Heart right ventricle (tissue), 16 donors: ENCODE measurements around the gene PEX16. TPM values are rescaled to one million over a fixed set of nuclear protein-coding genes. Genes with fewer than 3 reads are reported as not detected.

ENCODE experiments used
- ATAC-seq, 8 donors: fragments of 200-7000 bp; cut with Tn5 transposase; one replicate each; pipeline ENCODE4 v1.9.1; 2020; ENCODE audit warnings: mild to moderate bottlenecking in 8 of 8, moderate library complexity in 8 of 8, moderate number of reproducible peaks in 1 of 8
- DNase-seq, 2 donors: peaks; one replicate each; pipeline ENCODE4 v3.0.0-alpha.2; 2020
- H3K27ac ChIP-seq, 10 donors: fragments of 200-600 bp; sonication (generic) in 2 of 10; one replicate each; pipeline versions ENCODE4 v1.5.0 to v1.8.0; 2020 to 2022; ENCODE audit warnings: mild to moderate bottlenecking in 3 of 10
- H3K27me3 ChIP-seq, 7 donors: fragments of 200-600 bp; one replicate each; pipeline ENCODE4 v1.8.0; 2021 to 2022; ENCODE audit warnings: mild to moderate bottlenecking in 2 of 7
- H3K36me3 ChIP-seq, 9 donors: fragments of 200-600 bp; sonication (generic) in 1 of 9; one replicate each; pipeline versions ENCODE4 v1.5.0 to v1.8.0; 2020 to 2022; ENCODE audit warnings: mild to moderate bottlenecking in 2 of 9
- H3K4me1 ChIP-seq, 9 donors: fragments of 200-600 bp; sonication (generic) in 1 of 9; one replicate each; pipeline versions ENCODE4 v1.5.0 to v1.8.0; 2020 to 2022; ENCODE audit warnings: mild to moderate bottlenecking in 4 of 9
- H3K4me3 ChIP-seq, 10 donors: fragments of 200-600 bp; sonication (generic) in 2 of 10; one replicate each; pipeline versions ENCODE4 v1.5.0 to v1.8.0; 2020 to 2022; ENCODE audit warnings: mild to moderate bottlenecking in 7 of 10, moderate library complexity in 2 of 10
- H3K9me3 ChIP-seq, 11 donors: fragments of 200-600 bp in 10 of 11; sonication (generic) in 2 of 11; one replicate each; pipeline versions ENCODE4 v1.5.0 to v1.8.0; 2013 to 2022; ENCODE audit warnings: mild to moderate bottlenecking in 2 of 11, control low read depth in 1 of 11, moderate library complexity in 1 of 11
- WGBS, 2 donors: extraction: QIAGEN DNeasy Blood & Tissue Kit; methylation state at CpG; one replicate each; pipeline ENCODE4 v1.1.7; 2013; ENCODE audit warnings: inconsistent platforms in 1 of 2; 5-methylcytosine and 5-hydroxymethylcytosine counted together
- intact Hi-C, 10 donors: fragments of 100-400 bp; cut with DNase I; formaldehyde crosslinking; loops; one replicate each; pipeline versions ENCODE4 v1.11.1 to v1.14.2; 2022
- polyA plus RNA-seq, 2 donors: library from polyadenylated mRNA; stranded (reverse); fragments of 200-250 nt; gene quantifications; one replicate each; pipeline ENCODE4 v1.2.3, GENCODE V29; 2013
- total RNA-seq, 10 donors: library from RNA; stranded (reverse); fragmentation: NEBNext Ultra II Directional in 3 of 10; extraction: Animal tissue kit (Norgen Biotek cat#: 25700) in 3 of 10; gene quantifications; one replicate each; pipeline versions ENCODE4 v1.2.1 to v1.2.4, GENCODE V29; 2021 to 2023
- TF ChIP-seq, protein P1 (sequence below), 9 donors: fragments of 200-600 bp; sonication (generic) in 2 of 9; IDR thresholded peaks; one replicate each; pipeline versions ENCODE4 v1.5.0 to v1.8.0; 2021 to 2022; ENCODE audit warnings: antibody characterized with exemption in 9 of 9, mild to moderate bottlenecking in 5 of 9, moderate library complexity in 1 of 9
- donor health status: Arrhythmogenic right ventricular cardiomyopathy.
- donor health status: ischemic (EF 13 %, LVEDD 7.1; RV severe dilation, severe dysfunction).
- donor health status: healthy with polysubstance abuse.
- donor health status: DM: no; HTN: yes; CAD: no.
- donor health status: DM: no; HTN: no; CAD: no.
- donor health status: ischemic (EF 25% LVEDD 6.9; RV normal size, moderate dysfunction).
- donor health status: ischemic (EF 25% LVEDD 5.7; RV mildly dilated, moderate dysfunction).
- donor health status: healthy.
- donor health status: DM: yes; HTN: yes; CAD: no.
- donor health status: Ischemic cardiomyopathy.
- donor health status: ischemic (EF 35%, LVEDD 5.7; RV mildly dilated, moderate dysfunction).
- donor health status: nonischemic (EF 11% LVEDD 7.7; RV severe dilation, severe dysfunction).
- donor health status: DM: yes; HTN: yes; CAD: no.
- donor health status: PGD.
- donor health status: ischemic (EF 29% LVEDD 5.4; RV normal size, mild dysfunction).
- donor health status: nonischemic (EF 23%, LVEDD 6.1; RV moderate dilation, normal function).

PEX16 gene
- total and polyA plus RNA-seq, 12 donors = 10.8 to 25.4 (median 13.9) TPM

GRCh38 chr11:45926001-45926401 lies 8.3 kb upstream of the PEX16 start:
- WGBS, 2 donors = 53% methylated on average over 12 of the region's 12 CpGs
- peaks cover 2 to 35% (median 25%) of the 10 kb centered on the region in 9 donors for H3K4me1 ChIP-seq
- no peak overlapping the region for H3K27ac ChIP-seq
- no peaks in the 10 kb centered on the region for H3K9me3 ChIP-seq
- H3K4me3 ChIP-seq = no peak overlapping the region
- H3K27me3 ChIP-seq = peaks cover 0 to 34% (median 27%) of the 10 kb centered on the region in 7 donors
- no peak for ATAC-seq
- TF ChIP-seq, protein P1, sequence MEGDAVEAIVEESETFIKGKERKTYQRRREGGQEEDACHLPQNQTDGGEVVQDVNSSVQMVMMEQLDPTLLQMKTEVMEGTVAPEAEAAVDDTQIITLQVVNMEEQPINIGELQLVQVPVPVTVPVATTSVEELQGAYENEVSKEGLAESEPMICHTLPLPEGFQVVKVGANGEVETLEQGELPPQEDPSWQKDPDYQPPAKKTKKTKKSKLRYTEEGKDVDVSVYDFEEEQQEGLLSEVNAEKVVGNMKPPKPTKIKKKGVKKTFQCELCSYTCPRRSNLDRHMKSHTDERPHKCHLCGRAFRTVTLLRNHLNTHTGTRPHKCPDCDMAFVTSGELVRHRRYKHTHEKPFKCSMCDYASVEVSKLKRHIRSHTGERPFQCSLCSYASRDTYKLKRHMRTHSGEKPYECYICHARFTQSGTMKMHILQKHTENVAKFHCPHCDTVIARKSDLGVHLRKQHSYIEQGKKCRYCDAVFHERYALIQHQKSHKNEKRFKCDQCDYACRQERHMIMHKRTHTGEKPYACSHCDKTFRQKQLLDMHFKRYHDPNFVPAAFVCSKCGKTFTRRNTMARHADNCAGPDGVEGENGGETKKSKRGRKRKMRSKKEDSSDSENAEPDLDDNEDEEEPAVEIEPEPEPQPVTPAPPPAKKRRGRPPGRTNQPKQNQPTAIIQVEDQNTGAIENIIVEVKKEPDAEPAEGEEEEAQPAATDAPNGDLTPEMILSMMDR (IDR thresholded peaks at IDR 0.05) = no peak
- peaks cover 0 to 2% (median 0%) of the 10 kb centered on the region in 9 donors for H3K36me3 ChIP-seq
- DNase-seq = no peak
- intact Hi-C loops = no loop called here

DNA sequence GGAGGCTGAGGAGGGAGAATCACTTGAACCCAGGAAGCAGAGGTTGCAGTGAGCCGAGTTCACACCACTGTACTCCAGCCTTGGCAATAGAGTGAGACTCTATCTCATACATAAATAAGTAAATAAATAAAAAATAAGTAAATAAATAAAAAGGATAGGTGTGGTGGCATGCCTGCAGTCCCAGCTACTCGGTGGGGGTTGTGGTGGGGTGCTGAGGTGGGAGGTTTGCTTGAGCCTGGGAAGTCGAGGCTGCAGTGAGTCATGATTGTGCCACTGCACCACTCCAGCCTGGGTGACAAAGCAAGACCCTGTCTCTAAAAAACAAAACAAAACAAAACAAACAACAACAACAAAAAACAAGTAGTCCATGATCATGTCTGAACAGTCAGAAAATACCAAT lies 7.9 kb upstream of the PEX16 start:
- intact Hi-C loops = no loop called here
- Histone ChIP-seq H3K9me3 (no peaks in the 10 kb centered on the region), H3K36me3 (no peaks in the 10 kb centered on the region), H3K4me3 (no peak overlapping the region), H3K27me3 (peaks cover 0 to 34% (median 27%) of the 10 kb centered on the region in 7 donors), H3K4me1 (peaks cover 2 to 35% (median 25%) of the 10 kb centered on the region in 9 donors), H3K27ac (no peak overlapping the region)
- WGBS, 2 donors = 87 to 90% methylated on average over 3 of the region's 3 CpGs
- no peak for DNase-seq
- ATAC-seq = no peak
- TF ChIP-seq, protein P1 (IDR thresholded peaks at IDR 0.05) = no peak

DNA sequence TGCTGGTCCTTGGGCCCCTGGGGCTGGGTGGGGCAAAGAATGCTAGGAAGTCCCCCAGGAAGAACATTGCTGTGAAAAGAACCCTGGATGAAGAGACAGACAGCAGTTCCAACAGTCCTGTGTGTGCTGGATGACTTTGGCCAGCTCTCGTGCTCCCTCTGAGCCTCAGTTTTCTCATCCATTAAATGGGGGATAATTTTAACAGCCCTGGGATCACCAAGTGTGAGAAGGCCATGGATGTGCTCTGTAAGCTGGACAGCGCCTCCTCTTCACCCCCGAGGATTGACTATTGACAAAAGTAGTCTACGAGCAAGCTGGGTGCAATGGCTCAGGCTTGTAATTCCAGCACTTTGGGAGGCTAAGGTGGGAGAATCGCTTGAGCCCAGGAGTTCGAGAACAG lies 7.2 kb upstream of the PEX16 start:
- intact Hi-C loops = no loop called here
- H3K4me1 ChIP-seq = peaks cover 2 to 35% (median 19%) of the 10 kb centered on the region in 9 donors

GRCh38 chr11:45924036-45924915 lies 6.6 kb upstream of the PEX16 start:
- peaks cover 0 to 34% (median 27%) of the 10 kb centered on the region in 7 donors for H3K27me3 ChIP-seq
- ATAC-seq (no peak), DNase-seq (no peak)
- H3K9me3 ChIP-seq = no peaks in the 10 kb centered on the region
- 77 to 83% methylated on average over 22 of the region's 22 CpGs for WGBS, 2 donors
- TF ChIP-seq, protein P1 (IDR thresholded peaks at IDR 0.05) = no peak
- peaks cover 4 to 37% (median 16%) of the 10 kb centered on the region in 9 donors for H3K4me1 ChIP-seq
- no peak overlapping the region for H3K27ac ChIP-seq
- no peak overlapping the region for H3K4me3 ChIP-seq
- intact Hi-C loops = no loop called here
- no peaks in the 10 kb centered on the region for H3K36me3 ChIP-seq

More for the DNA sequence above, 7.2 kb upstream of the PEX16 start:
- no peaks in the 10 kb centered on the region for H3K9me3 ChIP-seq
- no peak overlapping the region for H3K27ac ChIP-seq
- ATAC-seq = no peak
- H3K4me3 ChIP-seq = no peak overlapping the region
- WGBS, 2 donors = 89 to 90% methylated on average over 6 of the region's 6 CpGs
- H3K27me3 ChIP-seq = peaks cover 0 to 34% (median 27%) of the 10 kb centered on the region in 7 donors
- TF ChIP-seq, protein P1 (IDR thresholded peaks at IDR 0.05) = no peak
- H3K36me3 ChIP-seq = no peaks in the 10 kb centered on the region
- DNase-seq = no peak
